Activated CD4-positive, alpha-beta T cell treated with anti-CD3 and anti-CD28 coated beads, Interleukin-2, amount 10 ng/mL, durations not matched to agents 7 days and 5 days (primary cell): ENCODE measurements around the gene SPINDOC. TPM values are rescaled to one million over a fixed set of nuclear protein-coding genes. Genes with fewer than 3 reads are reported as not detected.

Source experiments
- CTCF ChIA-PET: fragments of 350-600 bp; sonication (Branson Sonifier 250); formaldehyde crosslinking; loops from one replicate; lab custom pipeline; 2021; ENCODE audit warnings: antibody characterized with exemption; lab: Charles Lee
- POLR2A ChIA-PET: fragments of 350-600 bp; sonication (Branson Sonifier 250); formaldehyde crosslinking; loops from one replicate; lab custom pipeline; 2021; ENCODE audit warnings: antibody characterized with exemption; lab: Charles Lee
- DNase-seq: peaks from one replicate; pipeline ENCODE4 v3.0.0-alpha.2; 2020
- H3K27ac Mint-ChIP-seq: one replicate; pipeline ENCODE4 v1.8.0; 2021; ENCODE audit warnings: mild to moderate bottlenecking, moderate library complexity, mixed read lengths
- H3K27me3 Mint-ChIP-seq: one replicate; pipeline ENCODE4 v1.8.0; 2021; ENCODE audit warnings: mixed read lengths
- H3K36me3 Mint-ChIP-seq: one replicate; pipeline ENCODE4 v1.8.0; 2021; ENCODE audit warnings: low read depth, mixed read lengths
- H3K4me1 Mint-ChIP-seq: one replicate; pipeline ENCODE4 v1.8.0; 2021; ENCODE audit warnings: mixed read lengths
- H3K4me3 Mint-ChIP-seq: one replicate; pipeline ENCODE4 v1.8.0; 2021; ENCODE audit warnings: mild to moderate bottlenecking, moderate library complexity, mixed read lengths
- H3K9me3 Mint-ChIP-seq: one replicate; pipeline ENCODE4 v1.8.0; 2021; ENCODE audit warnings: mixed read lengths
- total RNA-seq, 2 experiments: library from RNA; stranded (reverse); gene quantifications; one replicate each; pipeline ENCODE4 v1.2.3, GENCODE V29; 2021

The SPINDOC gene
- total RNA-seq, 2 experiments from 2014 or later = 38.4 to 40.7 TPM

DNA sequence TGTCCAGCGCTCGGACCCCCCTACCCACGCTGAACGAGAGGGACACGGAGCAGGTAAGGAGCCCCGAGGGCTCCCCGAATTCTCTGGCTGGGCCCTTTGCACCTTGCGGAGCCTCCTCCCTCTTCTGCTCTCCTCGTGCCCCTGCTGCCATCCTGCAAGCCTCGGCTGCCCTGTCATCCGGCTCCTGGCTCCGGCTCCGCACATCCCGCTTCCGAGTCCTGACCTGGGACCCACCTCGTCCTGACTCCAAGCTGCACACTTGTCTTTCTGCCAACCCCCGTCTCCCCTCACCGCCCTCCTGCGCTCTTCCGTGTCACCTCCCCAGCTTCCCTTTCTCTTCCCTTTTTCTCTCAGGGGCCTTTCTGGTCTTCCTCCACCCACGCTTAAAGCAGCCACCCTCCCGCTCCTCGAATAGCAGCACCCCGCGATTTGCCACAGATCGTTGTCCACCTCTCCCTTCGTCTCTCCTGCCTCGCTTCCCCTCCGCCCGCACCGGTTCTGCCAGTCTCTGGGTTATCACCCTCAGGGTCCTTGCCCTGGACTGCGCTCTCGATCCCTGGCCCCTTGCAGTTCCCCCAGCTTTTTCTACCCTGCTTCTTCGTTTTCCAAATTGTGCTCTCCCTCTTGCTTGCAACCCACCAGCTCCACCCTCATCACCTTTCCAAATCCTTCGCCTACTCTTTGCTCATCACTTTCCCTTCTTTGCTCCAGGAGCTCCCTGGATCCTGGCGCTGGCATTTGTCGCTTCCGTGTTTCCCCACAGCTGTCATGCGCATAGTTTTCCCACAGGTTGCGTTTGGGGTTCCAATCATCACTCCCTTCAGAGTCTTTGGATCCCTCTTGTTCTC, 26.5 kb downstream of the SPINDOC start:
- Mint-ChIP-seq H3K4me3 (peak overlapping the region; percentile 81), H3K9me3 (no peaks in the 10 kb centered on the region), H3K36me3 (peaks cover 39% of the 10 kb centered on the region), H3K27me3 (no peaks in the 10 kb centered on the region), H3K4me1 (peaks cover 62% of the 10 kb centered on the region), H3K27ac (peak overlapping the region; percentile 83)
- CTCF ChIA-PET = interaction anchor here (1.0 to 4.1 kb wide), 4 partner anchors 9 to 106 kb away, joined by 3 to 29 read pairs (median 15); no protein-coding TSS in a partner anchor
- DNase-seq = peak; percentile 28
- POLR2A ChIA-PET = no interaction called here

DNA sequence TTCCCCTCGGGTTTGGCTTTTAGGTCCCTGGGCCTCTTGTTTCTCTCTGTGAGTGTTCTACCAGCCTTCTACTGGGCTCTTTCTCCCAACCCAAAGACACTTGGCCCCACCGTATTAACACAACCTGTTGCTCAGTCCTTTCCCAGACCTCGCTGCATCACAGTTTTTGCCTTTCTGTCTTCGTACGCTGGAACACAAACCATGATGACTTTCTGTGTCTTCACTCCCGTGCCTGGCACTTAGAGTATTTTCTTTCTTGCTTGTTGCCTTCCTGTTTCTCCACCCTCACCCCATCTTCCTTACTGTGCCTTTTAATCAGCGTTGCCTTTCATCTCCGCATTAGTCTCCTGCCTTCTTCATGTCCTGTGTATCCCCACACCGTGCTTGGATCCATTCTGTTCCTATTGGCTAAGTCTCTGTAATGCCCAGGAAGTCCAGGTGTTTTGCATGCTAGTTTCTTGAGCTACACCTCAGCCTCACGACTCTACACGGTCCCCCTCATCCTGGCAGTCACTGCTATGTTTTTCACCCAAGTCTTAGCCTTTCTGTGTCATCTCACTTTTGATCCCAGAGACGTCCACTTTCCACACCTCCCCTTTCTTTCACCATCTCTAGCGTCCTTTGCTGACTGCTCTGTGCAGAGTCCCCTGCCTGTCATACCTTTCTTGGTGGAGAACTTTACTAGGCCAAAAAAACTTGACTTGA, 27.3 kb downstream of the SPINDOC start:
- POLR2A ChIA-PET = interaction anchor here (0.5 kb wide), 1 partner anchor 14 kb away, joined by 5 read pairs; no protein-coding TSS in a partner anchor
- peak overlapping the region; percentile 83 for H3K27ac Mint-ChIP-seq
- peak; percentile 25 for DNase-seq

DNA sequence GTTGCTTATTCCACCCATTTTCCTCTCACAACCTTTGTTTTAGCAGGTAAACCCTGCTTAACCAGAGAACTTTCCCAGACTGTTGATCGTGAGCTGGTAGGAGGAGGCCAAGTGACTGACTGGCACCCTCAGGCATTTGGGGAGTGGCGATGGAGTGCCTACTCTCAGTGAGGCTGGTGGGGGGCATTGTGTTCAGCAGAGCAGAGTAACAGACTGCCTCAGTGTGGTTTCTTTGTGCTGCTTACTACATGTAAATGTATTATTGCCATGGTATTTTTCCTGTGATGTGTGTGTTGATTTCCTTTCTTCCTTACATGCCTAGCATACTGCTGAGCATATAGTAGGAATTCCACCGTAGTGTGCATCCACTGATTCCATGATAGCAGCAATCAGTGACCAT, 28.3 kb downstream of the SPINDOC start:
- ChIA-PET POLR2A (no interaction called here), CTCF (interaction anchor here (1.1 kb wide), 1 partner anchor 11 kb away, joined by 3 read pairs; no protein-coding TSS in a partner anchor)
- Mint-ChIP-seq H3K9me3 (no peaks in the 10 kb centered on the region), H3K36me3 (peaks cover 51% of the 10 kb centered on the region), H3K4me1 (peaks cover 69% of the 10 kb centered on the region), H3K4me3 (peak overlapping the region; percentile 81), H3K27ac (no peak overlapping the region), H3K27me3 (no peaks in the 10 kb centered on the region)
- no peak for DNase-seq

More for the DNA sequence above, 27.3 kb downstream of the SPINDOC start:
- Mint-ChIP-seq H3K4me1 (peaks cover 66% of the 10 kb centered on the region), H3K4me3 (peak overlapping the region; percentile 81), H3K27me3 (no peaks in the 10 kb centered on the region), H3K36me3 (peaks cover 45% of the 10 kb centered on the region), H3K9me3 (no peaks in the 10 kb centered on the region)
- CTCF ChIA-PET = interaction anchor here (1.2 to 3.8 kb wide), 2 partner anchors 8 to 17 kb away, joined by 4 to 26 read pairs; no protein-coding TSS in a partner anchor

DNA sequence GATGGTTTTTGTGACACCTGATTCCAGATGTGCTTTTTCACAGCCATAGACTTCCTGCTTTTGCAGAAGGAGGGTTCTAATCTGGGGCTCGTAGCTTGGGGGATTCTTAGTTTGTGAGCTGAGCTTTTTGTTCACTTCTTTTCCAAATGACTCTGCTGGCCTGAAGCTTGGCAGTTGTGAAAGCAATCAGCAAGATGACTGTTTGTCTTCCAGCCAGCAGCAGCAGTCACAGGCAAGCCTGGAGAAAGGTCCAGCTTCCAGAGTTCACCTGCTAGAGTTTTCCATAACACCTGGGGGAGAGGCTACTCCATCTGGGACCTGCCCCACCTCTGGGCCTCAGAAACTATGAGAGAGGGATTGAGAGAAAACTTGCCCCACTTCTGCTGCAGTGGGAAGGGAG, 29.8 kb downstream of the SPINDOC start:
- CTCF ChIA-PET = interaction anchor here (0.8 to 2.5 kb wide), 4 partner anchors 20 to 103 kb away, joined by 3 to 7 read pairs (median 4); no protein-coding TSS in a partner anchor
- DNase-seq = no peak
- Mint-ChIP-seq H3K4me3 (no peak overlapping the region), H3K4me1 (peaks cover 64% of the 10 kb centered on the region), H3K9me3 (no peaks in the 10 kb centered on the region), H3K36me3 (peaks cover 56% of the 10 kb centered on the region), H3K27me3 (no peaks in the 10 kb centered on the region), H3K27ac (peak overlapping the region; percentile 37)
- POLR2A ChIA-PET = no interaction called here

DNA sequence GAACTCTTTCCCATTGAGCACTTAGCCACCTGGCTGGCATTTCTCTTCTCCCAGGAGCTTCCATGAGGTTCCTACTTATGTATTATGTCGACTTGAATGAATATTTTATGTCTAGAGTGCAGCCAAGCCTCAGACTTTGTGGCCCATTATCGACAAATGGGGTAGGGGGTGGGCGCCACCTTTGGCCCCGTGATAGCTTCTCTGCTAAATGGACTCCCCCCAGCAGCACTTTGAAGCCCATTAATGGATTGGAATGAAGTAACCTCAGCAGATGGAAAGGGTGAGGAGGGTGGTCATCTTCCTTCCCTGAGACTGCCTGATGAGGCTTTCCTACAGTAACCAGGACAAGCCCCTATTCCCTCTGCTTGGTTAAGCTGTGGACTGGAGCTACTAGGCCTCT, 31.6 kb downstream of the SPINDOC start:
- no peak overlapping the region for H3K4me3 Mint-ChIP-seq
- CTCF ChIA-PET = interaction anchor here (0.6 to 2.5 kb wide), 4 partner anchors 8 to 217 kb away, joined by 3 to 7 read pairs (median 4); no protein-coding TSS in a partner anchor
- no peak overlapping the region for H3K27ac Mint-ChIP-seq

DNA sequence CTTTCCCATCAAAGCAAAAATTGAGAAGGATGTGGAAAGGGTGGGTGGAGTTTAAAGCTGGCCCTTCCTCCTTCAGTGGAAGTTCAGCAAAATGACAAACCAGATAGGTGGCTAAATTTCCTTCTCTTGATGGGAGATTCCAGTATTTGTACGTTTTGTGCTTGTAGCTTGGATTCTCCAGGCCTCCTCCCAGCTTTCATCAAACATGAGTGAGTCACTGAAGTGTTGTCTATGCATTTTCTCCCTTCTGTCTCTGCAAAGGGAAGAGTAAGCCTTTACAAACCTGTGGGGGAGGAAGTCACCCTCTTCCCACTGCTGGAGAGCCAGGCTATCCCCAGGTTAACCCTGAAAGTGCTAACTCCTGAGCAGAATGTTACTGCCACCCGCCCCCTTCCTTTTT, 32.0 kb downstream of the SPINDOC start:
- H3K36me3 Mint-ChIP-seq = peaks cover 61% of the 10 kb centered on the region
- CTCF ChIA-PET = interaction anchor here (1.0 to 2.5 kb wide), 2 partner anchors 8 to 24 kb away, joined by 5 to 7 read pairs; no protein-coding TSS in a partner anchor
- H3K27me3 Mint-ChIP-seq = no peaks in the 10 kb centered on the region

More for the DNA sequence above, 31.6 kb downstream of the SPINDOC start:
- no peaks in the 10 kb centered on the region for H3K9me3 Mint-ChIP-seq
- H3K27me3 Mint-ChIP-seq = no peaks in the 10 kb centered on the region
- H3K36me3 Mint-ChIP-seq = peaks cover 61% of the 10 kb centered on the region
- H3K4me1 Mint-ChIP-seq = peaks cover 71% of the 10 kb centered on the region
- no peak for DNase-seq
- POLR2A ChIA-PET = no interaction called here

DNA sequence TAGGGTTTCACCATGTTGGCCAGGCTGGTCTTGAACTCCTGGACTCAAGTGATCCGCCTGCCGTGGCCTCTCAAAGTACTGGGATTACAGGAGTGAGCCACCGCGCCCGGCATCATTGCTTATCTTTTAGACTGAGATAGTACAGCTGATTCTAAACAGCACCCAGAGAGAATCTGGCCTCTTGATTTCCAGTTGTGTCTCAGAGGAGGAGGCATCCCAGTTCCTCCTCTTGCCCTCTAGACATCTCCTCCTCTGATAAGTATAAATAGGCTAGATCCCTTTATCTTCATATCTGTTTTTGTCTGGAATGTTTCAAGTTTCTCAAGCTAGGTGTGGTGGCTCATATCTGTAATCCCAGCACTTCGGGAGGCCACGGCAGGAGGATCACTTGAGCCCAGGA, 32.7 kb downstream of the SPINDOC start:
- no peak overlapping the region for H3K27ac Mint-ChIP-seq
- H3K4me1 Mint-ChIP-seq = peaks cover 74% of the 10 kb centered on the region
- no peak overlapping the region for H3K4me3 Mint-ChIP-seq
- no peaks in the 10 kb centered on the region for H3K27me3 Mint-ChIP-seq
- POLR2A ChIA-PET = no interaction called here
- H3K36me3 Mint-ChIP-seq = peaks cover 60% of the 10 kb centered on the region
- no peak for DNase-seq
- H3K9me3 Mint-ChIP-seq = no peaks in the 10 kb centered on the region
- CTCF ChIA-PET = interaction anchor here (0.8 to 1.0 kb wide), 2 partner anchors 9 to 10 kb away, joined by 3 to 5 read pairs; no protein-coding TSS in a partner anchor

More for the DNA sequence above, 32.0 kb downstream of the SPINDOC start:
- DNase-seq = no peak
- POLR2A ChIA-PET = no interaction called here
- no peak overlapping the region for H3K4me3 Mint-ChIP-seq
- H3K9me3 Mint-ChIP-seq = no peaks in the 10 kb centered on the region
- no peak overlapping the region for H3K27ac Mint-ChIP-seq
- H3K4me1 Mint-ChIP-seq = peaks cover 74% of the 10 kb centered on the region

DNA sequence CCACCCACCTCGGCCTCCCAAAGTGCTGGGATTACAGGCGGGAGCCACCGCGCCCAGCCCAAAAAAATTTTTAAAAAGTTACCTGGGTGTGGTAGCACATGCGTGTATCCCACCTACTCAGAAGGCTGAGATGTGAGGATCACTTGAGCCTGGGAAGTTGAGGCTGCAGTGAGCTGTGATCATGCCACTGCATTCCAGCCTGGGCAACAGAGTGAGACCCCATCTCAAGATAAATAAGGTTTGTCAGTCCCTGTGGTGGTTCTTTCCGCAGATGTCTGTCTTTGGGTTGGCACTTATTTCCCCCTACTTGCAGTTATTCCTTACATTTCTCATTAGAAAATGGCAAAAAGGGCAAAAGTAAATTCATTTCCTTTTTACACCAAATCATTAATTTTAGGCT, 33.6 kb downstream of the SPINDOC start:
- Mint-ChIP-seq H3K27ac (peak overlapping the region; percentile 19), H3K4me1 (peaks cover 74% of the 10 kb centered on the region), H3K9me3 (no peaks in the 10 kb centered on the region), H3K4me3 (no peak overlapping the region), H3K27me3 (no peaks in the 10 kb centered on the region), H3K36me3 (peaks cover 61% of the 10 kb centered on the region)
- ChIA-PET CTCF (interaction anchor here (0.8 to 5.5 kb wide), 2 partner anchors 8 to 9 kb away, joined by 3 to 26 read pairs; partner anchors contain the start of gene MARK2), POLR2A (no interaction called here)
- no peak for DNase-seq

DNA sequence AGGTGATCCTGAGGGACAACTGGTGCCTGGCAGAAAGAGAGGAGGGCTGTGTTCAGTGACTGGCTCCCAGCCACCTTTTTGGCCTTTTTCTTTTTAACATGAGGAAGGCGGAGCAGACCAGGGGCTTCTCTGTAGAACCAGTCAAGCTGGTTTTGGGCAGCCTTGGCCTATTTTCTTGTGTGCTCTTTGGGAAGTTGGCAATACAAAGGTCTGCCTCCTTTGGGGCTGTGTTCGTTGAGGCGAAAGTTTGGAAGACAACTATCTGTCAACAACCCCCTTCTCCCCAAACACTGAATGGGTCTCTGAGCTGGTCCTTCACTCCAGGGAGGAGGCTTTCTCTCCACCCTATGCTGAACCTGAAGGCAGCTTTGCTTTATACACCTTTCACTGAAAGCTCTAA, 34.1 kb downstream of the SPINDOC start:
- POLR2A ChIA-PET = no interaction called here
- Mint-ChIP-seq H3K4me1 (peaks cover 73% of the 10 kb centered on the region), H3K27ac (peak overlapping the region; percentile 19), H3K27me3 (no peaks in the 10 kb centered on the region), H3K9me3 (no peaks in the 10 kb centered on the region), H3K4me3 (no peak overlapping the region), H3K36me3 (peaks cover 59% of the 10 kb centered on the region)
- no peak for DNase-seq
- CTCF ChIA-PET = interaction anchor here (5.5 kb wide), 1 partner anchor 9 kb away, joined by 26 read pairs; the partner anchor contains the start of gene MARK2

DNA sequence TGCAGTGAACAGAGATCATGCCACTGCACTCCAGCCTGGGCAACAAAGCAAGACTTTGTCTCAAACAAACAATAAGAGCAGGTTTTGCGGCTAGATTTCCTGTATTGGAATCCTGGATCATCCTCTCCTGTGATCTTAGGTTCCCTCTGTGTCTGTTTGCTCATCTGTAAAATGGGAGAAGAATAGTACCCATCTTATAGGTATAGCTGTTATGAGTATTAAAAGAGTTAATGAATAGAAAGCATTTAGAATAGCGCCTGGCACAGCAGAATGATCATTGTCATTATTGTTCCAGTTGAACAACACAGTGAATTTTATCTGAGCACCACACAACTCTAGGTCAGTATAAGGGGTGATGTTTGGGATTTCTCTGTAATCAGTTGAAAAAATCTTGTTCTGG, 36.4 kb downstream of the SPINDOC start:
- ChIA-PET POLR2A (no interaction called here), CTCF (interaction anchor here (0.7 to 5.5 kb wide), 2 partner anchors 11 to 313 kb away, joined by 3 to 26 read pairs; partner anchors contain the start of gene MARK2)
- no peak for DNase-seq
- no peaks in the 10 kb centered on the region for H3K27me3 Mint-ChIP-seq
- peaks cover 65% of the 10 kb centered on the region for H3K4me1 Mint-ChIP-seq
- no peak overlapping the region for H3K4me3 Mint-ChIP-seq
- no peaks in the 10 kb centered on the region for H3K9me3 Mint-ChIP-seq
- peak overlapping the region; percentile 27 for H3K27ac Mint-ChIP-seq
- peaks cover 51% of the 10 kb centered on the region for H3K36me3 Mint-ChIP-seq

DNA sequence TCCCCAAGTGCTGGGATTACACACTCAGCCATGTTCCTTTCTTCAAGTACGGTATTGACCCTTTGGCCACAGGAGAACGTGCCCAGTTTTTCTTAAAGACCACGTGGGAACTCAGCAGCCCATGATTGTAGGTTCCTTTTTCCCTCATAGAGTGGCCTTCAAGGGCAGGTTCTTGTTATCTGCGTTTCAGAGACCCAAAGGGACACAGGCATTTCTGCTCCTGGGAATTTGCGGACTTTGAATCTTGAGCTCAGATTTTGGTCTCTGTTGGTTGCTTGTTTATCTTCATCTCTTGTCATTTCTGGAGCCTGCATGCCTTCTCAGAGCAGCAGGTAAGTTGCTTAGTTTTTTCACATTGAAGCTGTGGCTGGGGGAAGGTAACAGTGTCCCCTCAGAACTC, 37.7 kb downstream of the SPINDOC start:
- Mint-ChIP-seq H3K9me3 (no peaks in the 10 kb centered on the region), H3K36me3 (peaks cover 48% of the 10 kb centered on the region), H3K27ac (peak overlapping the region; percentile 88), H3K27me3 (no peaks in the 10 kb centered on the region), H3K4me1 (peaks cover 65% of the 10 kb centered on the region), H3K4me3 (peak overlapping the region; percentile 71)
- DNase-seq = no peak
- ChIA-PET POLR2A (no interaction called here), CTCF (interaction anchor here (1.2 to 5.5 kb wide), 3 partner anchors 11 to 37 kb away, joined by 3 to 26 read pairs (median 4); partner anchors contain the start of gene MARK2)

DNA sequence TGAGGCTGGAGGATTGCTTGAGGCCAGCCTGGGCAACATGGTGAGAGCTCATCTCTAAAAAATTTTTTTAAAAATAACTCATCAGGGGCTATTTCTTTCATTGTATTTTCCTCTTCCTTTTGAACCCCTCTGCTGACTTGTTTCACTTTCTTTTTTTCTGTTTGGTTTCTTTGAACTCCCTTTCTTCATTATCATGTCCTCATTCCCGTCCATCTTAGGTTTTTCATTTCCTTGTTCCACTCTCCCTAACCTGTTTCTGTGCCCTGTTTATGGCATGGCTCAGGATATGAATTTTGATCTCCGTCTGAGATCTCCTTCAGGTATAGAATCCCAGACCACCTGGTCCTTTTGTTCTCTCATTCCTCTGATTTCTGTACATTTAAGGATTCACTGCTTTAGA, 38.1 kb downstream of the SPINDOC start:
- Mint-ChIP-seq H3K27ac (peak overlapping the region; percentile 88), H3K36me3 (peaks cover 46% of the 10 kb centered on the region), H3K27me3 (no peaks in the 10 kb centered on the region), H3K4me3 (peak overlapping the region; percentile 71), H3K4me1 (peaks cover 67% of the 10 kb centered on the region), H3K9me3 (no peaks in the 10 kb centered on the region)
- ChIA-PET CTCF (interaction anchor here (1.2 to 5.5 kb wide), 3 partner anchors 11 to 37 kb away, joined by 3 to 26 read pairs (median 4); partner anchors contain the start of gene MARK2), POLR2A (no interaction called here)
- DNase-seq = no peak
